ENCODE measurements around the gene HS3ST5.
"Not testable (repeated sequence)": the region's sequence is repeated elsewhere in the genome, so short reads cannot be mapped to it uniquely, and the experiment has no call there.

Gene HS3ST5

GRCh38 chr6:114084327-114084890 is 258.4 kb downstream of the HS3ST5 start:
- no peak for DNase-seq

GRCh38 chr6:114083251-114083650 is 259.6 kb downstream of the HS3ST5 start:
- no peak for DNase-seq

GRCh38 chr6:114081730-114082129 is 261.1 kb downstream of the HS3ST5 start:
- no peak for DNase-seq

- no peak for DNase-seq
Measured at GRCh38 chr6:114080891-114081510, 261.8 kb downstream of the HS3ST5 start.

- DNase-seq = not testable (repeated sequence)
Measured at GRCh38 chr6:114080410-114080809, 262.4 kb downstream of the HS3ST5 start.

GRCh38 chr6:114075777-114076176 is 267.0 kb downstream of the HS3ST5 start:
- no peak for DNase-seq

- no peak for DNase-seq
Measured at GRCh38 chr6:114075300-114075699, 267.5 kb downstream of the HS3ST5 start.

- no peak for DNase-seq
Measured at GRCh38 chr6:114068771-114069170, 274.1 kb downstream of the HS3ST5 start.

GRCh38 chr6:114068116-114068515 is 274.7 kb downstream of the HS3ST5 start:
- no peak for DNase-seq

GRCh38 chr6:114064862-114065261 is 278.0 kb downstream of the HS3ST5 start:
- DNase-seq = no peak

- DNase-seq = no peak
Measured at GRCh38 chr6:114063956-114064355, 278.9 kb downstream of the HS3ST5 start.

- DNase-seq = no peak
Measured at GRCh38 chr6:114062199-114062598, 280.6 kb downstream of the HS3ST5 start.

- no peak for DNase-seq
Measured at GRCh38 chr6:114061741-114062140, 281.1 kb downstream of the HS3ST5 start.

GRCh38 chr6:114061116-114061515 is 281.7 kb downstream of the HS3ST5 start:
- no peak for DNase-seq

GRCh38 chr6:114058435-114058834 is 284.4 kb downstream of the HS3ST5 start:
- DNase-seq = no peak

GRCh38 chr6:114055763-114056162 is 287.1 kb downstream of the HS3ST5 start:
- no peak for DNase-seq

GRCh38 chr6:114055349-114055748 is 287.5 kb downstream of the HS3ST5 start:
- peak; percentile 38 for DNase-seq

- DNase-seq = no peak
Measured at GRCh38 chr6:114053791-114054190, 289.0 kb downstream of the HS3ST5 start.

GRCh38 chr6:114052141-114052540 is 290.7 kb downstream of the HS3ST5 start:
- DNase-seq = no peak

- DNase-seq = no peak
Measured at GRCh38 chr6:114051031-114051430, 291.8 kb downstream of the HS3ST5 start.

- no peak for DNase-seq
Measured at GRCh38 chr6:114049367-114049966, 293.4 kb downstream of the HS3ST5 start.

- peak; percentile 13 for DNase-seq
Measured at GRCh38 chr6:114044566-114044965, 298.3 kb downstream of the HS3ST5 start.

- DNase-seq = no peak
Measured at GRCh38 chr6:114042267-114043016, 300.4 kb downstream of the HS3ST5 start.

GRCh38 chr6:114040871-114041270 is 302.0 kb downstream of the HS3ST5 start:
- no peak for DNase-seq

Data from retina (tissue), 1 donor.